ENCODE measurements around the gene TMBIM4.
"Not testable (repeated sequence)": the region's sequence is repeated elsewhere in the genome, so short reads cannot be mapped to it uniquely, and the experiment has no call there.

The TMBIM4 gene

GRCh38 chr12:66169221-66170170 is at the start of gene TMBIM4:
TMBIM4 (minus strand) TSS chr12:66169996; CDS start chr12:66169951, 45 bp downstream.
- Mint-ChIP-seq H3K9me3 (peaks cover 9 to 12% of the 10 kb centered on the region in 2 donors), H3K4me1 (peaks cover 50% of the 10 kb centered on the region), H3K27ac (peak within 1 kb of the TSS; percentile 99), H3K4me3 (peak within 1 kb of the TSS; percentile 98 to 99), H3K27me3 (no peaks in the 10 kb centered on the region)
- peak; percentile 88 for ATAC-seq
- peak; percentile 81 to 89 for DNase-seq

- peaks cover 7 to 20% of the 10 kb centered on the region in 2 donors for H3K9me3 Mint-ChIP-seq
- H3K4me1 Mint-ChIP-seq, result peaks cover 5% of the 10 kb centered on the region
- ATAC-seq, result no peak
- no peak overlapping the region for H3K4me3 Mint-ChIP-seq
- DNase-seq, result no peak
- peaks cover 16% of the 10 kb centered on the region for H3K27me3 Mint-ChIP-seq
- no peak overlapping the region for H3K27ac Mint-ChIP-seq
These were observed 47.6 kb upstream of the TMBIM4 start for GRCh38 chr12:66217342-66217917.

DNA sequence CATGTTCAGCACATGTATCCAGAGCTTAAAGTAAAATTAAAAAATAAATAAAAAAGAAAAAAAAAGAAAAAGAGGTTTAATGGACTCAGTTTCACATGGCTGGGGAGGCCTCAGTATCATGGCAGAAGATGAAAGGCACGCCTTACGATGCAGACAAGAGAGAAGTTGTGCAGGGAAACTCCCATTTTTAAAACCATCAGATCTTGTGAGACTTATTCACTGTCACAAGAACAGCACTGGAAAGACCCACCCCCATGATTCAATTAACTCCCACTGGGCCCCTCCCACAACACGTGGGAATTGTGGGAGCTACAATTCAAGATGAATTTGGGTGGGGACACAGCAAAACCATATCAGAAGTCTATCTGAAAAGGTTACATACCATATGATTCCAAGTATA is 43.2 kb upstream of the TMBIM4 start:
- DNase-seq, H3K9me3 Mint-ChIP-seq, H3K27ac Mint-ChIP-seq, H3K4me3 Mint-ChIP-seq, H3K4me1 Mint-ChIP-seq, ATAC-seq: not testable (repeated sequence)
- peaks cover 24% of the 10 kb centered on the region for H3K27me3 Mint-ChIP-seq

- H3K27ac Mint-ChIP-seq, H3K4me3 Mint-ChIP-seq, H3K4me1 Mint-ChIP-seq, DNase-seq, ATAC-seq, H3K9me3 Mint-ChIP-seq: not testable (repeated sequence)
- H3K27me3 Mint-ChIP-seq, result peaks cover 28% of the 10 kb centered on the region
These were observed 41.8 kb upstream of the TMBIM4 start for GRCh38 chr12:66211573-66211972.

DNA sequence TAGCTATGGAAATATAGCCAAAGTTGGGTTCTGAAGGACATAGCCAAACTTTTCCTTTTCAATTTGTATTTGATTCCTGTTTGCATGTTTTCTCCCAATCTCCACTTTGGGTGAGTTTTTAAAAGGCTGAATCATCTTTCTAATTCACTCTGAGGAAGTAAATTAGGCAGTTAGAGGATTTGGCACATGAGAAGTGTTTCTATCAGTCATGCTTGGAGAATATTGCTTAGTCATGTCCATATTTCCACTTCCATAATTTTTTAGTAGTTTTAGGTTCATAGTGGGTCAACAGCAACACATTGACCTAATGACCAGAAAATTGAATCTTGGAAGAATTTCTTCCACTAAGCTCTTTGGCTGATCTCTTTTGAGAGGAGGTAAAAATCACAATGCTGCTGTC is 41.0 kb upstream of the TMBIM4 start:
- H3K27ac Mint-ChIP-seq, result no peak overlapping the region
- peaks cover 6% of the 10 kb centered on the region for H3K4me1 Mint-ChIP-seq
- ATAC-seq (no peak), DNase-seq (no peak)
- H3K9me3 Mint-ChIP-seq, result no peaks in the 10 kb centered on the region
- H3K27me3 Mint-ChIP-seq, result peaks cover 35% of the 10 kb centered on the region
- H3K4me3 Mint-ChIP-seq, result no peak overlapping the region

GRCh38 chr12:66206141-66206540 is 36.3 kb upstream of the TMBIM4 start:
- Mint-ChIP-seq H3K27me3 (peaks cover 19% of the 10 kb centered on the region), H3K9me3 (no peaks in the 10 kb centered on the region), H3K4me3 (no peak overlapping the region), H3K4me1 (peaks cover 21% of the 10 kb centered on the region), H3K27ac (no peak overlapping the region)
- DNase-seq (no peak), ATAC-seq (no peak)

DNA sequence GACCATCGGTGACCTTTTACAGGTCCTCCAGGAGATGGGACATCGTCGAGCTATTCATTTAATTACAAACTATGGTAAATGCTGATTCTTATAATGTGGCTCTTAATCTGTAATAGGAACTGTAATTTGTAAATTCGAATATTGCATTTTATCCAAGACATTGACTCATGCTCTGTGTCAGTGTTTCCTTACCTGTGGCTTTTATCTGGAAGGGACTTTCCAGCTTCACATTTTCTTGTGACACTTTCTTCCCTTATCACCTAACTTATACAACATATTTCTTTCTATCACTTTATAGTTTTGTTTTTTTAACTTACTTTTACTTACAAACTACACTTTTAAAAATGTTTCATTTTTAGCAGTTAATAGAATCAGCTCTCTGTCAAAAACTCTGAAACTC is 34.0 kb upstream of the TMBIM4 start:
- Mint-ChIP-seq H3K27me3 (peaks cover 15% of the 10 kb centered on the region), H3K4me1 (peaks cover 21% of the 10 kb centered on the region), H3K9me3 (peaks cover 6 to 7% of the 10 kb centered on the region in 2 donors), H3K4me3 (peak overlapping the region in 1 of 2 donors; percentile 13), H3K27ac (peak overlapping the region in 1 of 2 donors; percentile 24)
- ATAC-seq (peak; percentile 85), DNase-seq (no peak)

DNA sequence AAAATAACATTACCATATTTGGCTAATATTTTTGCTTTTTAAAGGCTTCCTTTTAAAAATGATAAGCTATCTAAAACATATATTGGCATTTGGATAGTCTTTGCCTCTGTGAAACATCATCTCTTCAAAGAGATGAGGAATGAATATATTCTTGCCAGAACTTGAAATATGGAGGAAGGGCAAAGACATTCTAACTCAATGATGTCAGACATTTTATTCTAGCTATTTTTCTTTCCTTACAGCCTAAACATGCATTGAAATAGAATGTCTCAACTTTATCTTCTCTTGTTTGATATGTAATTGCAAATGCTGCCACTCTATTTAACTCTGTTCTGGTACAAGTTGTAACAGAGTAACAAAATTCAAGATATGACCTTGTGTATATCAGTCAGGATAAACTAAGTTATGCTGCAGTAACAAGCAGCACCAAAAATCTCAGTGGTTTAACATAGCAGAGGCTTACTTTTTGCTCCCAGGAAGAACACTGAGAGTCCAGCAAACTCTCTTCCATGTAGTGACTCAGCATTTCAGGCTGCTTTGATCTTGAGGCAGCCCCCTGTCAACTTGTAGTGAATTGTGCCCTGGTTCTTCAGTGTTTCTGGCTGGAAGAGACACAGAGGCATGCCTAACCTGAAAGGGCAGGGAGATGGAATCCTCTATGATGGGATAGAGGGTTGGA is 30.2 kb upstream of the TMBIM4 start:
- Mint-ChIP-seq H3K9me3 (peaks cover 6 to 7% of the 10 kb centered on the region in 2 donors), H3K4me1 (peaks cover 26% of the 10 kb centered on the region), H3K27ac (no peak overlapping the region), H3K27me3 (peaks cover 28% of the 10 kb centered on the region), H3K4me3 (no peak overlapping the region)
- ATAC-seq (no peak), DNase-seq (no peak)

GRCh38 chr12:66199141-66199540 is 29.3 kb upstream of the TMBIM4 start:
- Mint-ChIP-seq H3K4me3 (no peak overlapping the region), H3K27me3 (peaks cover 36% of the 10 kb centered on the region), H3K27ac (peak overlapping the region in 1 of 2 donors; percentile 13), H3K9me3 (peaks cover 6 to 7% of the 10 kb centered on the region in 2 donors), H3K4me1 (peaks cover 18% of the 10 kb centered on the region)
- DNase-seq, result no peak
- ATAC-seq, result no peak

DNA sequence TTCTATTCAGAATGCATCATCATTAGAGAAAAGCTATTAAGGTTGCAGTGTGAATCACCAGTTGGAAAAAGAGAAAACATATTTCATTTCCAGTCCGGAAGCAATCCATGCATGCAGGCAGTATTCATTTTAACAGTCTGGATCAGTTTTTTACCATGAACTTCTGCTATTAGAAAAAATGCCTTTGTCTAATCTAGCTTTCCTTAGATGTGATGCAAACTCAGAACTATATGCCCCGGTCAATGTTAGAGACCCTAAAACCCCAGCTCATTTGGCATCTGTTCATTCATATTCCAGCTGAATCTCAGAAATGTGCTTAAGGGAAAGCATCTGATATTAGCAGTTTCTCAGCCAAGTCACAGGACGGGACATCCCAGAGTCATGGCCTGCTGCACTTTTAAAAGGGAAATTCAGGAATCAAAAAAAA is 27.7 kb upstream of the TMBIM4 start:
- ATAC-seq (no peak), DNase-seq (no peak)
- Mint-ChIP-seq H3K27me3 (peaks cover 47% of the 10 kb centered on the region), H3K4me1 (peaks cover 6% of the 10 kb centered on the region), H3K9me3 (peaks cover 6 to 7% of the 10 kb centered on the region in 2 donors), H3K27ac (no peak overlapping the region), H3K4me3 (no peak overlapping the region)

DNA sequence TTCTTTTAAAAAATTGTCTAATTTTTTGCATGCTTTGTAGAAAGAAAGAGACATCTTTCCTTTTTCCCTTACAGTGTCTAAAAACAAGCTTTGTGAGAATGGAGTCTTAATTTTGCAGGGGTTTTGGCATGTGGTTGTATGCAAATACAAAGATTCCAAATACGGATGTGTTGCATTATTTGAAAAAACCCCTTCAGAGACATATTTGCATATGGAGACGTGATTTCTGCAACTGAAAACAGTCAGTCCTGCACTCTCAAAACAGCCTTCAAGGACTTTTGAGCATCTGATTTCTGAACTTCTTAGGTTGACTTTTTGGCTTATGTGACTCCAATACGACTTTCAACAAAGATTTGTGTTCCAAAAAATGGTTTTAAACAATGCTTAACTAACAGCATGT is 27.0 kb upstream of the TMBIM4 start:
- Mint-ChIP-seq H3K4me3 (no peak overlapping the region), H3K27me3 (peaks cover 48% of the 10 kb centered on the region)
- ATAC-seq, result peak; percentile 92

DNA sequence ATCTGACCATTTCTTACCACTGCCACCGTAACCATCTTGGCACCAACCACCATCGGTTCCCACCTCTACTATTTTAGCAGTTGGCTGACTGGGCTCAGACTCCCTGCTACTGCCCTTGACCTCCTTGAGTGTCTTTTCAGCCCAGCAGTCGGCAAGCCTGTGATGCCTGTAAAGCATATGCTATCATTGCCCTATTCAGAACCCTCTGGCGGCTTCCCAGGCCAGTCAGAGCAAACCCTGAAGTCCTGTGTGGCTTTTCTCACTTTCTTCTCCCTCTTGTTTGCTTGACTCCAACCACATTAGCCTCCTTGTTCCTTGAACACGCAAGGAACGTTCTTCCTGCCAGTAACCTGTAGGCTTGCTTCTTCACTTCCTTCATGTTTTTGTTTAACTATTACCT is 25.4 kb upstream of the TMBIM4 start:
- Mint-ChIP-seq H3K4me1 (peaks cover 6% of the 10 kb centered on the region), H3K4me3 (no peak overlapping the region), H3K9me3 (peaks cover 3 to 5% of the 10 kb centered on the region in 2 donors), H3K27me3 (peaks cover 64% of the 10 kb centered on the region), H3K27ac (no peak overlapping the region)
- DNase-seq (no peak), ATAC-seq (no peak)

More for the DNA sequence above, 27.0 kb upstream of the TMBIM4 start:
- H3K27ac Mint-ChIP-seq, result no peak overlapping the region
- H3K9me3 Mint-ChIP-seq, result peaks cover 6 to 7% of the 10 kb centered on the region in 2 donors
- DNase-seq, result no peak
- H3K4me1 Mint-ChIP-seq, result peaks cover 6% of the 10 kb centered on the region

- no peak for ATAC-seq
- Mint-ChIP-seq H3K27ac (no peak overlapping the region), H3K27me3 (peaks cover 65% of the 10 kb centered on the region), H3K4me1 (peaks cover 6% of the 10 kb centered on the region), H3K9me3 (no peaks in the 10 kb centered on the region), H3K4me3 (no peak overlapping the region)
- DNase-seq, result no peak
These were observed 24.3 kb upstream of the TMBIM4 start for GRCh38 chr12:66194122-66194521.

DNA sequence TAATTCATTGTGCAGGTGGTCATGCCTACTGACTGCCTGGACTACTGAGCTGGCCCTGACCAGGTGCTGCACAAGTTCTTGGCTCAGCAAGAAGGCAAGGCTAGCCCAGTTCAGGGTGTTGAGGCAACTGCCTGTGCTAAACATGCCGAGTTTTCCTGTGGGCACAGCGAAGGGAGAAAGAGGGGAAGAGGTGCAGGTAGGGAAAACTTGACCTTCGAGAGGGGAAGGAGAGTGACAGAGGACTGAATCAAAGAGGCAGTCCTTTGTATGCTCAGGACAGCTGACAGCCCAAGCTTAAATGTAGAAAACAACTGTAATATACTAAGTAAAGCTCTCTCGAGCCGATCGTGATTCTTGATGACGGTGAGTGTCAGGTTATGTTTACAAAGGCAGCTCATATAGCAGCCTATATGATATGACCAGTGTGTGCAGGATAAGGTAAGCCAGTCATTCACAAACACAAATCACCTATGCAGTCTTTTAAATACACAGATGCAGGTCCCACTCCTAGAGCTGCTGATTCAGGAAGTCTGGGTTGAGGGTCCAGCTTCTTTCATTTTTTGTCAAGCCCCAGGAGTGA is 21.8 kb upstream of the TMBIM4 start:
- Mint-ChIP-seq H3K27ac (no peak overlapping the region), H3K27me3 (peaks cover 73% of the 10 kb centered on the region), H3K4me3 (no peak overlapping the region), H3K9me3 (no peaks in the 10 kb centered on the region), H3K4me1 (peaks cover under 1% of the 10 kb centered on the region)
- DNase-seq, result no peak
- no peak for ATAC-seq
